Ectodermal cell (in vitro differentiated cells): ENCODE data around the gene CCBE1.

Experiments used
- H3K27ac ChIP-seq: 2 replicates; pipeline ENCODE4 v1.7.0; 2013; ENCODE audit warnings: mild to moderate bottlenecking, low read depth, low read length; ENCODE audit not compliant: insufficient read depth, poor library complexity, severe bottlenecking
- H3K27me3 ChIP-seq: 2 replicates; pipeline ENCODE4 v1.7.0; 2013; ENCODE audit warnings: mild to moderate bottlenecking, low read length; ENCODE audit not compliant: insufficient read depth, control insufficient read depth, poor library complexity, severe bottlenecking
- H3K36me3 ChIP-seq: one replicate; pipeline ENCODE4 v1.7.0; 2013; ENCODE audit warnings: low read length; ENCODE audit not compliant: control insufficient read depth, insufficient read depth
- H3K4me1 ChIP-seq: one replicate; pipeline ENCODE4 v1.7.0; 2013; ENCODE audit warnings: low read length; ENCODE audit not compliant: control insufficient read depth, insufficient read depth
- H3K4me3 ChIP-seq: 2 replicates; pipeline ENCODE4 v1.7.0; 2013; ENCODE audit warnings: low read depth, low read length, control low read depth; ENCODE audit not compliant: insufficient read depth
- H3K9me3 ChIP-seq: 2 replicates; pipeline ENCODE4 v1.7.0; 2013; ENCODE audit warnings: mild to moderate bottlenecking, low read length, moderate library complexity; ENCODE audit not compliant: control insufficient read depth
- WGBS, 2 experiments: methylation state at CpG; one replicate each; pipeline ENCODE4 v1.1.7; 2013; ENCODE audit warnings: missing lambda C conversion rate in 2 of 2; 5-methylcytosine and 5-hydroxymethylcytosine counted together

The CCBE1 gene

GRCh38 chr18:59555995-59556659, 141.1 kb downstream of the CCBE1 start:
- WGBS, 2 experiments = 87% methylated on average over 7 of the region's 7 CpGs
- H3K27ac ChIP-seq = no peak overlapping the region

GRCh38 chr18:59554796-59555335, 142.4 kb downstream of the CCBE1 start:
- Histone ChIP-seq H3K27me3 (no peaks in the 10 kb centered on the region), H3K9me3 (no peaks in the 10 kb centered on the region)
- WGBS, 2 experiments = 92 to 95% methylated on average over 2 of the region's 2 CpGs

More at GRCh38 chr18:59555995-59556659, 141.1 kb downstream of the CCBE1 start:
- Histone ChIP-seq H3K27me3 (no peaks in the 10 kb centered on the region), H3K36me3 (no peaks in the 10 kb centered on the region), H3K9me3 (no peaks in the 10 kb centered on the region), H3K4me3 (no peak overlapping the region), H3K4me1 (no peaks in the 10 kb centered on the region)

DNA sequence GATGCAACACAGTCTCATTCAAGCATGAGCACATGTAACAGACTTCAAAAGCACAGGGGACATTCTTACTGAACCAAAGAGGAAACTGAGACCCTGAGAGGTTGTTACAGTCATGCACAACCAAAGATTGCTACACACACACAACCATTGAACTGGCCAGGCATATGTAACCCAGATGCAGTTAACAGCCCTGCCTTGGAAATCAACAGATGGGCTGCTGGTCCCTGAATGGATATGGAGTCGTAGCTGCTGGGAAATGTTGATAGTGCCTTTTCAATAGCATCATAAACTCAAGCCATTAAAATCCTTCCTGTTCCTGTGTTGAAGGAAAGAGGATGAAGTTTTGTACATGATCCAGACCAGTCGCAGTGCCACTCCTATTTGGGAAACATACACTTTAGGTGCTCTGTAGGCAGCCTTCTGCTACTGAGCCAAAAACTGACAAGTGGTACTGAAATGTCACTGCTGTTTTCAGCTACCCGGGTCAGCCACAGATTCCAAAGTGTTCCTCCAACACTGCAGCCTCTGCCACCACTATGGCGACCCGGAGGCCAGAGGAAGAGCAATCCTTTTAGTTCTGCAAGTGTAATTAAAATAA, 143.9 kb downstream of the CCBE1 start:
- 94 to 96% methylated on average over 4 to 5 of the region's 5 CpGs for WGBS, 2 experiments
- no peak overlapping the region for H3K27ac ChIP-seq
- no peaks in the 10 kb centered on the region for H3K27me3 ChIP-seq
- H3K9me3 ChIP-seq = no peaks in the 10 kb centered on the region
- no peaks in the 10 kb centered on the region for H3K4me1 ChIP-seq
- H3K36me3 ChIP-seq = no peaks in the 10 kb centered on the region
- no peak overlapping the region for H3K4me3 ChIP-seq

More at GRCh38 chr18:59554796-59555335, 142.4 kb downstream of the CCBE1 start:
- H3K27ac ChIP-seq = no peak overlapping the region
- no peak overlapping the region for H3K4me3 ChIP-seq
- no peaks in the 10 kb centered on the region for H3K36me3 ChIP-seq
- H3K4me1 ChIP-seq = no peaks in the 10 kb centered on the region

- H3K27me3 ChIP-seq = no peaks in the 10 kb centered on the region
- H3K36me3 ChIP-seq = no peaks in the 10 kb centered on the region
- H3K4me1 ChIP-seq = no peaks in the 10 kb centered on the region
- H3K27ac ChIP-seq = no peak overlapping the region
- 92 to 94% methylated on average over 10 of the region's 10 CpGs for WGBS, 2 experiments
- H3K4me3 ChIP-seq = no peak overlapping the region
- H3K9me3 ChIP-seq = no peaks in the 10 kb centered on the region
Observed at GRCh38 chr18:59551902-59552635, 145.2 kb downstream of the CCBE1 start.

- no peaks in the 10 kb centered on the region for H3K27me3 ChIP-seq
- no peaks in the 10 kb centered on the region for H3K4me1 ChIP-seq
- H3K9me3 ChIP-seq = no peaks in the 10 kb centered on the region
- no peaks in the 10 kb centered on the region for H3K36me3 ChIP-seq
- no peak overlapping the region for H3K27ac ChIP-seq
- no peak overlapping the region for H3K4me3 ChIP-seq
- 93 to 99% methylated on average over 4 of the region's 4 CpGs for WGBS, 2 experiments
Observed at GRCh38 chr18:59550174-59550516, 147.1 kb downstream of the CCBE1 start.

- 84% methylated on average over 3 of the region's 3 CpGs for WGBS, 2 experiments
- H3K4me3 ChIP-seq = no peak overlapping the region
- H3K27me3 ChIP-seq = no peaks in the 10 kb centered on the region
- no peaks in the 10 kb centered on the region for H3K4me1 ChIP-seq
- H3K36me3 ChIP-seq = no peaks in the 10 kb centered on the region
- no peak overlapping the region for H3K27ac ChIP-seq
- no peaks in the 10 kb centered on the region for H3K9me3 ChIP-seq
Observed at GRCh38 chr18:59549503-59550173, 147.6 kb downstream of the CCBE1 start.

DNA sequence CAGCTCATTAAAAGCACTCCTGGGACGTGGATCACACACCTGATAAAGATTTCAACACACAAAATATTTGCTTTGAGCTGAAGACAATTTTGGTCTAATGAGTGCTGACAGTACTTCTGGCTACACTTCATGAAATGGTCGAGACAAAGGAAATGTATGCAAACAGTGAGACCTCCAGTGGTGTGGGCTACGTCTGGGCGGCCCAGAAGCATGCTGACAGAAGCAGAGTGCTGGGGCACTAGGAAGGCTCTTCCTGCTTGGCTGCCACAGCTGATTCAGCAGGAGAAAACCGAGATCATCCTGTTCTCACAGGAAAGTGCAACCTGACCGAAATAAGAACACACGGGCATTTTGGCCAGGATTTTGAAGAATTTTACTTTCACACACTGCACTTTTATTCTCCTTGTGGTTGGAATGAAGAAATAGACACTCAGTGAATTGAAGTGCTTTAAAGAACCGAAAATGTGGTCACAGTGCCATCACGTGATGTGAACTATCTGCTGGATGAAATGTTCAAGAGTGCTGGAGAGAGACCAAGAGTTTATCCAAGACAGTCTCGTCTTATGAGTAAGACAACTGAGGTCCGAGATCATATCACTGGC, 149.5 kb downstream of the CCBE1 start:
- WGBS, 2 experiments = 56 to 59% methylated on average over 11 of the region's 11 CpGs
- Histone ChIP-seq H3K4me1 (no peaks in the 10 kb centered on the region), H3K36me3 (no peaks in the 10 kb centered on the region), H3K27ac (no peak overlapping the region), H3K27me3 (no peaks in the 10 kb centered on the region), H3K9me3 (no peaks in the 10 kb centered on the region), H3K4me3 (no peak overlapping the region)

DNA sequence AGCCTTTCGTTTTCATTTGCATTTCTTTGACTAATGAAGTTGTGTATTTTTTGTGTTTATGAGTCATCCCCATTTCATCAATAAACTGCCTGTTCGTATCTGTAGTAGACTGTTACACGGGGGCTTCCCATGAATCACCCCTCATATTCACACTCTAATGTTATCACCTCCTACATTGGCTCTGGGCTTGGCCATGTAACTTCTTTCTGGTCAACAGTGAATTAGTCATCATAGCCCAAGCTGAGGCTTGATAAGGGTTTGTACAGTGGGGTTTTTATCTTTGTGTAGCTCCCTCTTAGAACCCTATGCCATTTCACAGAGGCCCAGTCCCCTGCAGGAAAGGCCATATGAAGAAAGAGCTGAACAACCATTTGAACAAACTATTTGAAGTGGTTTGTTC, 151.0 kb downstream of the CCBE1 start:
- 88 to 95% methylated on average over 2 to 3 of the region's 3 CpGs for WGBS, 2 experiments

DNA sequence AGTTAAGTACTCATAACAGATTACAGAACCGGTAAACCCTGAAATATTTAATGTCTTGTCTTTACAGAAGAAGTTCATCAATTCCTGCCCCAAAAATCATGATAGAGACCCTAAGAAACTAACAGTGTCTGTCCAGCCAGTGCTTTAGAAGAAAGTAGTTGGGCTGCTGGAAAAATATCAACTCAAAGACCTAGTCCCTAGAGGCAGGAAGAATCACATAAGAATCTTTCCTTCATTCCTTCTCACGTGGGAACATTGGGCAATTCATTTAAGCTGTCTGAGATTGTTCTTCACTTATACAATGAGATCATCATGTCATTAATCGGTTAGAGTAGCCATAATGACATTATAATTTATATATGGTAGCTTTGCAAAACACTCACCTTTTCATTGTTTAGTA, 156.4 kb downstream of the CCBE1 start:
- no peak overlapping the region for H3K4me3 ChIP-seq
- H3K27me3 ChIP-seq = no peaks in the 10 kb centered on the region
- H3K4me1 ChIP-seq = no peaks in the 10 kb centered on the region
- WGBS, 2 experiments = 82% methylated on average over 2 of the region's 3 CpGs
- no peak overlapping the region for H3K27ac ChIP-seq
- H3K9me3 ChIP-seq = no peaks in the 10 kb centered on the region
- no peaks in the 10 kb centered on the region for H3K36me3 ChIP-seq

More for the DNA sequence above, 151.0 kb downstream of the CCBE1 start:
- Histone ChIP-seq H3K36me3 (no peaks in the 10 kb centered on the region), H3K4me1 (no peaks in the 10 kb centered on the region), H3K4me3 (no peak overlapping the region), H3K27me3 (no peaks in the 10 kb centered on the region), H3K9me3 (no peaks in the 10 kb centered on the region), H3K27ac (no peak overlapping the region)
